ENCODE data around the gene STX8.

The STX8 gene

GRCh38 chr17:9203771-9204425 is 371.7 kb downstream of the STX8 start:
- no peak for DNase-seq

- DNase-seq, result peak; percentile 65
These were observed 373.1 kb downstream of the STX8 start for GRCh38 chr17:9202532-9202931.

- no peak for DNase-seq
These were observed 374.8 kb downstream of the STX8 start for GRCh38 chr17:9200699-9201359.

Data from fibroblast of skin of abdomen (primary cell).